Measurements from ENCODE around the gene GLDN. TPM values are rescaled to one million over a fixed set of nuclear protein-coding genes. Genes with fewer than 3 reads are reported as not detected.

GLDN gene
- total RNA-seq, 1 experiment from 2014 or later = 1.3 TPM

DNA sequence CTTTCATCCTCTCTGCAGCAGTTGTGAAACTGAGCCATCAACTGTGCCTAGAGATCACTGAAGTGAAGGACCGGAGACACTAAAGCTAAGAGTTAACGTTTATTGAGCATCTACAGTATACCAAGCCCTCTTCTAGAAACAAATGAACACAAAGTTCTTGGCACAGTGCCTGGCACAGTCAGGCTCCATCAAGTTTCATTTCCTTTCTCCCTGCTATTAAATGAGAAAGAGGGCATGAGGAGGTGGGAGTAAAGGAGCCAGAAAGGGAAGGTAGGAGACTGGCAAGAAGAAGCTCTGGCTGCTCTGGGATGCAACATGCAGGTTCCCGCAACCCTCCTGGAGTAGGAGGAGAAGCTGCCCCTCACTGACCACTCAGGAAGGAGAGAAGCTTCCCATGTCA, 33.6 kb upstream of the GLDN start:
- H3K4ac ChIP-seq (ENCODE audit: low read depth, low read length) = no peak overlapping the region
- H3K27me3 ChIP-seq (ENCODE audit: insufficient read depth, low read length) = no peaks in the 10 kb centered on the region
- no peak overlapping the region for H3K9ac ChIP-seq (ENCODE audit: extremely low read depth, insufficient read length, low read length)
- H4K5ac ChIP-seq (ENCODE audit: insufficient read length, low read depth, low read length) = no peak overlapping the region
- H4K91ac ChIP-seq (ENCODE audit: insufficient read length, low read depth, low read length) = no peak overlapping the region
- no peaks in the 10 kb centered on the region for H3K9me3 ChIP-seq (ENCODE audit: control insufficient read depth, low read depth, low read length)
- H3K23me2 ChIP-seq (ENCODE audit: insufficient read length, low read depth, low read length, poor library complexity, severe bottlenecking) = no peaks in the 10 kb centered on the region
- no peak overlapping the region for H3K4me2 ChIP-seq (ENCODE audit: insufficient read depth, insufficient read length, low read length)
- no peak overlapping the region for H2BK15ac ChIP-seq (ENCODE audit: low read depth, low read length)
- no CpG with 5 or more reads among the region's 3 CpGs for WGBS (ENCODE audit: extremely low coverage, insufficient read length, low lambda C conversion rate)
- H2BK20ac ChIP-seq (ENCODE audit: low read depth, low read length, poor library complexity, severe bottlenecking) = no peak overlapping the region
- no peak overlapping the region for H2AFZ ChIP-seq (ENCODE audit: low read length)
- H3K23ac ChIP-seq (ENCODE audit: insufficient read length, low read depth, low read length) = no peak overlapping the region
- H3K36me3 Mint-ChIP-seq (ENCODE audit: insufficient read depth in 1 of 3, low read depth in 3 of 3) = no peaks in the 10 kb centered on the region
- H3K4me1 Mint-ChIP-seq = peaks cover under 1 to 7% of the 10 kb centered on the region in 2 experiments; a peak in 3 of 4 replicates
- H2BK120ac ChIP-seq (ENCODE audit: low read depth, low read length, poor library complexity, severe bottlenecking) = no peak overlapping the region
- H4K20me1 ChIP-seq (ENCODE audit: control insufficient read depth, insufficient read depth, insufficient read length) = no peaks in the 10 kb centered on the region
- H3K18ac ChIP-seq (ENCODE audit: insufficient read length, low read depth, low read length) = no peak overlapping the region
- no peaks in the 10 kb centered on the region for H3K79me2 ChIP-seq (ENCODE audit: insufficient read depth, low read length)
- H2BK5ac ChIP-seq (ENCODE audit: insufficient read length, low read length) = no peak overlapping the region
- H3K27ac Mint-ChIP-seq = no peak overlapping the region
- peaks cover 18% of the 10 kb centered on the region for H3K27me3 Mint-ChIP-seq (ENCODE audit: low read depth)
- no peaks in the 10 kb centered on the region for H3K79me1 ChIP-seq (ENCODE audit: insufficient read depth, low read depth, low read length, poor library complexity, severe bottlenecking)
- TF ChIP-seq, protein P1, sequence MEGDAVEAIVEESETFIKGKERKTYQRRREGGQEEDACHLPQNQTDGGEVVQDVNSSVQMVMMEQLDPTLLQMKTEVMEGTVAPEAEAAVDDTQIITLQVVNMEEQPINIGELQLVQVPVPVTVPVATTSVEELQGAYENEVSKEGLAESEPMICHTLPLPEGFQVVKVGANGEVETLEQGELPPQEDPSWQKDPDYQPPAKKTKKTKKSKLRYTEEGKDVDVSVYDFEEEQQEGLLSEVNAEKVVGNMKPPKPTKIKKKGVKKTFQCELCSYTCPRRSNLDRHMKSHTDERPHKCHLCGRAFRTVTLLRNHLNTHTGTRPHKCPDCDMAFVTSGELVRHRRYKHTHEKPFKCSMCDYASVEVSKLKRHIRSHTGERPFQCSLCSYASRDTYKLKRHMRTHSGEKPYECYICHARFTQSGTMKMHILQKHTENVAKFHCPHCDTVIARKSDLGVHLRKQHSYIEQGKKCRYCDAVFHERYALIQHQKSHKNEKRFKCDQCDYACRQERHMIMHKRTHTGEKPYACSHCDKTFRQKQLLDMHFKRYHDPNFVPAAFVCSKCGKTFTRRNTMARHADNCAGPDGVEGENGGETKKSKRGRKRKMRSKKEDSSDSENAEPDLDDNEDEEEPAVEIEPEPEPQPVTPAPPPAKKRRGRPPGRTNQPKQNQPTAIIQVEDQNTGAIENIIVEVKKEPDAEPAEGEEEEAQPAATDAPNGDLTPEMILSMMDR (conservative IDR thresholded peaks at IDR 0.05) = no peak
- H3K27ac ChIP-seq (ENCODE audit: insufficient read length, low read depth, low read length) = no peak overlapping the region
- no peaks in the 10 kb centered on the region for H3K9me3 Mint-ChIP-seq
- H4K8ac ChIP-seq (replicated peaks; ENCODE audit: insufficient read length, low read depth, low read length) = no peak overlapping the region
- H3K56ac ChIP-seq (ENCODE audit: insufficient read length, low read depth, low read length) = no peak overlapping the region
- H3K14ac ChIP-seq (ENCODE audit: insufficient read depth, low read length) = no peak overlapping the region
- H2AK5ac ChIP-seq (ENCODE audit: insufficient read length, low read length) = no peak overlapping the region
- no peak for DNase-seq
- H3K4me1 ChIP-seq (ENCODE audit: insufficient read depth, low read length) = no peaks in the 10 kb centered on the region
- no peak overlapping the region for H2BK12ac ChIP-seq (ENCODE audit: insufficient read length, low read depth, low read length)
- H3T11ph ChIP-seq (ENCODE audit: low read length) = no peak overlapping the region
- H3K4me3 Mint-ChIP-seq = no peak overlapping the region
